GM23338 (cell line): ENCODE data around the gene SLC2A13.

Source experiments
- NANOG ChIP-seq: IDR thresholded peaks from 2 replicates; pipeline ENCODE4 v1.6.1; 2016; ENCODE audit warnings: antibody characterized with exemption, borderline replicate concordance
- POLR2AphosphoS5 ChIP-seq: IDR thresholded peaks from 2 replicates; pipeline ENCODE4 v1.6.1; 2016; ENCODE audit warnings: antibody characterized with exemption, low read depth
- TF ChIP-seq, protein P1 (sequence below), 2 experiments: fragments of 200-600 bp in 1 of 2; sonication (generic) in 1 of 2; conservative IDR thresholded peaks; 2 replicates each; pipeline versions ENCODE4 v1.5.1 to v1.6.1; 2016 to 2017; ENCODE audit warnings: antibody characterized with exemption in 2 of 2, low read depth in 2 of 2, mild to moderate bottlenecking in 2 of 2, moderate library complexity in 1 of 2

GRCh38 chr12:39846304-39846703 lies 259.6 kb downstream of the SLC2A13 start:
- TF ChIP-seq, protein P1, sequence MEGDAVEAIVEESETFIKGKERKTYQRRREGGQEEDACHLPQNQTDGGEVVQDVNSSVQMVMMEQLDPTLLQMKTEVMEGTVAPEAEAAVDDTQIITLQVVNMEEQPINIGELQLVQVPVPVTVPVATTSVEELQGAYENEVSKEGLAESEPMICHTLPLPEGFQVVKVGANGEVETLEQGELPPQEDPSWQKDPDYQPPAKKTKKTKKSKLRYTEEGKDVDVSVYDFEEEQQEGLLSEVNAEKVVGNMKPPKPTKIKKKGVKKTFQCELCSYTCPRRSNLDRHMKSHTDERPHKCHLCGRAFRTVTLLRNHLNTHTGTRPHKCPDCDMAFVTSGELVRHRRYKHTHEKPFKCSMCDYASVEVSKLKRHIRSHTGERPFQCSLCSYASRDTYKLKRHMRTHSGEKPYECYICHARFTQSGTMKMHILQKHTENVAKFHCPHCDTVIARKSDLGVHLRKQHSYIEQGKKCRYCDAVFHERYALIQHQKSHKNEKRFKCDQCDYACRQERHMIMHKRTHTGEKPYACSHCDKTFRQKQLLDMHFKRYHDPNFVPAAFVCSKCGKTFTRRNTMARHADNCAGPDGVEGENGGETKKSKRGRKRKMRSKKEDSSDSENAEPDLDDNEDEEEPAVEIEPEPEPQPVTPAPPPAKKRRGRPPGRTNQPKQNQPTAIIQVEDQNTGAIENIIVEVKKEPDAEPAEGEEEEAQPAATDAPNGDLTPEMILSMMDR (conservative IDR thresholded peaks at IDR 0.05; ENCODE audit: low read depth in 2 of 2): no peak
- TF ChIP-seq NANOG (no peak), POLR2AphosphoS5 (no peak)
